CD4-positive, alpha-beta memory T cell (primary cell): ENCODE results near the gene ARID5B. TPM values are rescaled to one million over a fixed set of nuclear protein-coding genes. Genes with fewer than 3 reads are reported as not detected.

ENCODE experiments used
- CTCF ChIA-PET: fragments of 350-600 bp; sonication (Branson Sonifier 250); formaldehyde crosslinking; loops from one replicate; lab custom pipeline; 2021; ENCODE audit warnings: inconsistent platforms; ENCODE audit not compliant: partially characterized antibody; lab: Charles Lee
- POLR2A ChIA-PET: fragments of 350-600 bp; sonication (Branson Sonifier 250); formaldehyde crosslinking; loops from one replicate; lab custom pipeline; 2021; ENCODE audit not compliant: partially characterized antibody; lab: Charles Lee
- DNase-seq, 5 donors: peaks; one replicate each; pipeline versions ENCODE4 v3.0.0 to v3.0.0-alpha.2; 2020 to 2022; ENCODE audit warnings: mixed read lengths in 1 of 5
- H3K27ac ChIP-seq: one replicate; pipeline ENCODE4 v1.7.0; 2013; ENCODE audit warnings: low read depth, low read length
- H3K27me3 ChIP-seq: 2 replicates; pipeline ENCODE4 v1.7.0; 2013; ENCODE audit warnings: mild to moderate bottlenecking, low read length, moderate library complexity; ENCODE audit not compliant: insufficient read depth
- H3K36me3 ChIP-seq: 2 replicates; pipeline ENCODE4 v1.7.0; 2013; ENCODE audit warnings: mild to moderate bottlenecking, low read length, moderate library complexity; ENCODE audit not compliant: insufficient read depth
- H3K4me1 ChIP-seq: 2 replicates; pipeline ENCODE4 v1.7.0; 2013; ENCODE audit warnings: mild to moderate bottlenecking, low read length, moderate library complexity; ENCODE audit not compliant: insufficient read depth
- H3K4me3 ChIP-seq, 2 donors: one replicate each; pipeline ENCODE4 v1.7.0; 2013; ENCODE audit warnings: low read length in 2 of 2, mild to moderate bottlenecking in 1 of 2
- H3K9me3 ChIP-seq, 2 donors: one replicate each; pipeline ENCODE4 v1.7.0; 2013; ENCODE audit warnings: low read length in 2 of 2, control low read depth in 1 of 2; ENCODE audit not compliant: control insufficient read depth in 1 of 2
- H3K27ac Mint-ChIP-seq, 7 donors: one replicate each; pipeline ENCODE4 v1.8.0; 2020 to 2021; ENCODE audit warnings: mixed read lengths in 7 of 7, mild to moderate bottlenecking in 6 of 7, inconsistent platforms in 3 of 7, moderate library complexity in 3 of 7
- H3K27me3 Mint-ChIP-seq, 2 donors: one replicate each; pipeline ENCODE4 v1.8.0; 2020 to 2021; ENCODE audit warnings: mixed read lengths in 2 of 2
- H3K36me3 Mint-ChIP-seq, 2 donors: one replicate each; pipeline ENCODE4 v1.8.0; 2020 to 2021; ENCODE audit warnings: mixed read lengths in 2 of 2, inconsistent platforms in 1 of 2, mild to moderate bottlenecking in 1 of 2
- H3K4me1 Mint-ChIP-seq, 4 donors: one replicate each; pipeline ENCODE4 v1.8.0; 2020 to 2021; ENCODE audit warnings: mixed read lengths in 4 of 4, mild to moderate bottlenecking in 1 of 4
- H3K4me3 Mint-ChIP-seq, 8 donors: one replicate each; pipeline ENCODE4 v1.8.0; 2020 to 2021; ENCODE audit warnings: mixed read lengths in 8 of 8, mild to moderate bottlenecking in 7 of 8, moderate library complexity in 6 of 8, inconsistent platforms in 3 of 8
- H3K9me3 Mint-ChIP-seq, 8 donors: one replicate each; pipeline ENCODE4 v1.8.0; 2020 to 2021; ENCODE audit warnings: mixed read lengths in 8 of 8, mild to moderate bottlenecking in 5 of 8, inconsistent platforms in 3 of 8, moderate library complexity in 1 of 8
- intact Hi-C: fragments of 100-400 bp; cut with micrococcal nuclease; formaldehyde crosslinking; loops from one replicate; pipeline ENCODE4 v1.15.1; 2023
- polyA plus RNA-seq, 2 donors: library from polyadenylated mRNA; unstranded; fragments of 300-500 nt; fragmentation: Illumina TruSeq; gene quantifications; one replicate each; pipeline ENCODE4 v1.2.3, GENCODE V29; 2021
- total RNA-seq, 2 experiments: library from RNA; stranded (reverse); gene quantifications; one replicate each; pipeline ENCODE4 v1.2.3, GENCODE V29; 2021

The ARID5B gene
- total and polyA plus RNA-seq, 4 experiments from 2014 or later, result 30.9 to 49.6 (median 41.9) TPM

- no peaks in the 10 kb centered on the region for H3K27me3 Mint-ChIP-seq
- Histone ChIP-seq H3K4me1 (peaks cover 31% of the 10 kb centered on the region), H3K4me3 (no peak overlapping the region), H3K9me3 (no peaks in the 10 kb centered on the region), H3K36me3 (no peaks in the 10 kb centered on the region), H3K27me3 (no peaks in the 10 kb centered on the region), H3K27ac (no peak overlapping the region)
- ChIA-PET POLR2A (interaction anchor here (1.5 to 8.1 kb wide), 5 partner anchors 42 to 288 kb away, joined by 3 to 86 read pairs (median 10); no protein-coding TSS in a partner anchor), CTCF (interaction anchor here (0.7 to 12.7 kb wide), 36 partner anchors 7 to 369 kb away, joined by 3 to 228 read pairs (median 6); no protein-coding TSS in a partner anchor)
- DNase-seq, result no peak
- intact Hi-C loops, result loop anchor here (10.0 kb wide), 1 partner anchor 529 kb away; no protein-coding TSS in a partner anchor
- H3K27ac Mint-ChIP-seq, result peak overlapping the region in 1 of 7 donors; percentile 9
- no peak overlapping the region for H3K4me3 Mint-ChIP-seq
- H3K4me1 Mint-ChIP-seq, result peaks cover 18 to 38% (median 26%) of the 10 kb centered on the region in 4 donors
- H3K36me3 Mint-ChIP-seq, result peaks cover 0 to 13% of the 10 kb centered on the region in 2 donors
- no peaks in the 10 kb centered on the region for H3K9me3 Mint-ChIP-seq
These were observed 5.5 kb upstream of the ARID5B start for GRCh38 chr10:61895898-61896600.

- Mint-ChIP-seq H3K4me1 (peaks cover 18 to 41% (median 26%) of the 10 kb centered on the region in 4 donors), H3K27ac (peak overlapping the region; percentile 13 to 94 (median 92)), H3K4me3 (peak overlapping the region; percentile 67 to 97 (median 84)), H3K27me3 (no peaks in the 10 kb centered on the region), H3K9me3 (no peaks in the 10 kb centered on the region), H3K36me3 (peaks cover 0 to 21% of the 10 kb centered on the region in 2 donors)
- peak; percentile 71 to 78 (median 74) for DNase-seq
- H3K27me3 ChIP-seq, result no peaks in the 10 kb centered on the region
- H3K4me3 ChIP-seq, result peak overlapping the region; percentile 7 to 40
- H3K36me3 ChIP-seq, result no peaks in the 10 kb centered on the region
- no peak overlapping the region for H3K27ac ChIP-seq
- H3K9me3 ChIP-seq, result no peaks in the 10 kb centered on the region
- CTCF ChIA-PET, result interaction anchor here (0.6 to 12.7 kb wide), 48 partner anchors 8 to 368 kb away, joined by 3 to 228 read pairs (median 4); no protein-coding TSS in a partner anchor
- POLR2A ChIA-PET, result interaction anchor here (0.5 to 8.4 kb wide), 17 partner anchors 29 to 477 kb away, joined by 3 to 251 read pairs (median 4); partner anchors contain the start of gene ZNF365
- peaks cover 31% of the 10 kb centered on the region for H3K4me1 ChIP-seq
- intact Hi-C loops, result loop anchor here (1.0 to 10.0 kb wide), 3 partner anchors 141 to 528 kb away; no protein-coding TSS in a partner anchor
These were observed 4.4 kb upstream of the ARID5B start for GRCh38 chr10:61896854-61897661.

- DNase-seq, result peak in 3 of 5 donors; percentile 9 to 40 (median 25)
- peaks cover 18 to 46% (median 31%) of the 10 kb centered on the region in 4 donors for H3K4me1 Mint-ChIP-seq
- H3K36me3 Mint-ChIP-seq, result peaks cover 0 to 27% of the 10 kb centered on the region in 2 donors
- no peaks in the 10 kb centered on the region for H3K36me3 ChIP-seq
- H3K27me3 ChIP-seq, result no peaks in the 10 kb centered on the region
- CTCF ChIA-PET, result interaction anchor here (1.0 to 12.7 kb wide), 29 partner anchors 8 to 350 kb away, joined by 3 to 228 read pairs (median 6); no protein-coding TSS in a partner anchor
- no peak overlapping the region for H3K27ac ChIP-seq
- H3K4me1 ChIP-seq, result peaks cover 31% of the 10 kb centered on the region
- peak overlapping the region; percentile 67 to 97 (median 80) for H3K4me3 Mint-ChIP-seq
- POLR2A ChIA-PET, result interaction anchor here (0.5 to 8.4 kb wide), 18 partner anchors 30 to 476 kb away, joined by 3 to 251 read pairs (median 4); partner anchors contain the start of gene ZNF365
- H3K9me3 Mint-ChIP-seq, result peaks cover 0 to 5% (median 0%) of the 10 kb centered on the region in 8 donors
- no peaks in the 10 kb centered on the region for H3K27me3 Mint-ChIP-seq
- H3K4me3 ChIP-seq, result peak overlapping the region; percentile 7 to 40
- H3K27ac Mint-ChIP-seq, result peak overlapping the region in 5 of 7 donors; percentile 25 to 95 (median 79)
- intact Hi-C loops, result loop anchor here (1.0 to 10.0 kb wide), 3 partner anchors 140 to 527 kb away; no protein-coding TSS in a partner anchor
- no peaks in the 10 kb centered on the region for H3K9me3 ChIP-seq
These were observed 3.6 kb upstream of the ARID5B start for GRCh38 chr10:61897671-61898434.

DNA sequence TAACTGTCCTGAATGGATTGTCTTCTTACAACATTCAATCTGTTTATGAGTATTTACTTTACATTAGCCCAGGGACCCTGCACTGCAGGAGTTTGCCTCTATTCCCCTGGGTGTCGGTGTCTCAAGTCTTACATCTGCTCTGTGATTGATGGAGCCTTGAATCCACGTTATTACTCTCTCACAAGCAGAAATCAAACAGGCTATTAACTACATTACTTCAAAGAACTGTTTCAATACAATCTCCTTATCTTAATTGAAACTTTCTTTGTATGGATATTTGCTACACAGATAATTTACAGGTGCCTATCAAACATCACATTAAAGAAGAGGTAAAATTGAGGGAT lies 3.1 kb upstream of the ARID5B start:
- Histone ChIP-seq H3K9me3 (no peaks in the 10 kb centered on the region), H3K36me3 (no peaks in the 10 kb centered on the region), H3K4me1 (peaks cover 31% of the 10 kb centered on the region), H3K4me3 (no peak overlapping the region), H3K27me3 (no peaks in the 10 kb centered on the region), H3K27ac (peak overlapping the region; percentile 80)
- POLR2A ChIA-PET, result interaction anchor here (0.6 to 8.4 kb wide), 17 partner anchors 31 to 347 kb away, joined by 3 to 251 read pairs (median 17); no protein-coding TSS in a partner anchor
- Mint-ChIP-seq H3K4me1 (peaks cover 18 to 46% (median 31%) of the 10 kb centered on the region in 4 donors), H3K9me3 (peaks cover 0 to 5% (median 0%) of the 10 kb centered on the region in 8 donors), H3K27ac (peak overlapping the region in 4 of 7 donors; percentile 27 to 96 (median 90)), H3K36me3 (peaks cover 0 to 27% of the 10 kb centered on the region in 2 donors), H3K4me3 (peak overlapping the region in 7 of 8 donors; percentile 40 to 95 (median 93)), H3K27me3 (no peaks in the 10 kb centered on the region)
- DNase-seq, result no peak
- CTCF ChIA-PET, result interaction anchor here (1.0 to 12.7 kb wide), 17 partner anchors 30 to 347 kb away, joined by 3 to 228 read pairs (median 6); no protein-coding TSS in a partner anchor
- intact Hi-C loops, result loop anchor here (10.0 kb wide), 1 partner anchor 526 kb away; no protein-coding TSS in a partner anchor

GRCh38 chr10:61899069-61899531 lies 2.4 kb upstream of the ARID5B start:
- POLR2A ChIA-PET, result interaction anchor here (0.8 to 8.4 kb wide), 27 partner anchors 8 to 485 kb away, joined by 3 to 251 read pairs (median 6); no protein-coding TSS in a partner anchor
- intact Hi-C loops, result loop anchor here (10.0 kb wide), 1 partner anchor 526 kb away; no protein-coding TSS in a partner anchor
- peak; percentile 29 to 72 (median 32) for DNase-seq

More at GRCh38 chr10:61899069-61899531, 2.4 kb upstream of the ARID5B start:
- H3K36me3 Mint-ChIP-seq, result peaks cover 0 to 29% of the 10 kb centered on the region in 2 donors
- peak overlapping the region; percentile 77 to 99 (median 95) for H3K27ac Mint-ChIP-seq
- no peaks in the 10 kb centered on the region for H3K36me3 ChIP-seq
- H3K9me3 Mint-ChIP-seq, result peaks cover 0 to 5% (median 0%) of the 10 kb centered on the region in 8 donors
- H3K27me3 Mint-ChIP-seq, result no peaks in the 10 kb centered on the region
- peaks cover 34% of the 10 kb centered on the region for H3K4me1 ChIP-seq
- peak overlapping the region; percentile 86 to 96 (median 93) for H3K4me3 Mint-ChIP-seq
- H3K27me3 ChIP-seq, result no peaks in the 10 kb centered on the region
- H3K4me1 Mint-ChIP-seq, result peaks cover 18 to 48% (median 31%) of the 10 kb centered on the region in 4 donors
- H3K27ac ChIP-seq, result peak overlapping the region; percentile 80
- CTCF ChIA-PET, result interaction anchor here (1.0 to 12.7 kb wide), 17 partner anchors 20 to 346 kb away, joined by 3 to 228 read pairs (median 5); no protein-coding TSS in a partner anchor
- H3K4me3 ChIP-seq, result peak overlapping the region; percentile 63 to 88
- H3K9me3 ChIP-seq, result no peaks in the 10 kb centered on the region
